IPS-20b (cell line): ENCODE measurements around the gene C11orf91.
A peak's percentile ranks its signal among the peaks of the same experiment; 100 is the strongest.

Source experiments
- H3K27ac ChIP-seq: one replicate; pipeline ENCODE4 v1.5.1; 2013; ENCODE audit warnings: low read length
- H3K27me3 ChIP-seq: 2 replicates; pipeline ENCODE4 v1.6.1; 2013; ENCODE audit warnings: mild to moderate bottlenecking, low read length, inconsistent platforms; ENCODE audit not compliant: insufficient read depth
- H3K36me3 ChIP-seq: 2 replicates; pipeline ENCODE4 v1.6.1; 2013; ENCODE audit warnings: low read depth, mild to moderate bottlenecking, inconsistent platforms, low read length, moderate library complexity; ENCODE audit not compliant: insufficient read depth
- H3K4me1 ChIP-seq: 2 replicates; pipeline ENCODE4 v1.6.1; 2013; ENCODE audit warnings: mild to moderate bottlenecking, control low read depth, inconsistent platforms, low read length, moderate library complexity; ENCODE audit not compliant: insufficient read depth
- H3K4me3 ChIP-seq: 2 replicates; pipeline ENCODE4 v1.5.1; 2013; ENCODE audit warnings: mild to moderate bottlenecking, low read length, inconsistent platforms
- H3K9ac ChIP-seq: 2 replicates; pipeline ENCODE4 v1.6.1; 2013; ENCODE audit warnings: low read depth, mild to moderate bottlenecking, inconsistent platforms, low read length, moderate library complexity
- H3K9me3 ChIP-seq: 2 replicates; pipeline ENCODE4 v1.6.1; 2013; ENCODE audit warnings: mild to moderate bottlenecking, low read depth, low read length, inconsistent platforms; ENCODE audit not compliant: insufficient read depth

C11orf91 gene

GRCh38 chr11:33700502-33701271, at the start of gene C11orf91:
C11orf91 (minus strand) TSS chr11:33700826; CDS start chr11:33700740, 86 bp downstream.
- Histone ChIP-seq H3K9ac (peak within 1 kb of the TSS; percentile 62; the same call in 1 of the 2 replicates), H3K27ac (no peak within 1 kb of the TSS)

DNA sequence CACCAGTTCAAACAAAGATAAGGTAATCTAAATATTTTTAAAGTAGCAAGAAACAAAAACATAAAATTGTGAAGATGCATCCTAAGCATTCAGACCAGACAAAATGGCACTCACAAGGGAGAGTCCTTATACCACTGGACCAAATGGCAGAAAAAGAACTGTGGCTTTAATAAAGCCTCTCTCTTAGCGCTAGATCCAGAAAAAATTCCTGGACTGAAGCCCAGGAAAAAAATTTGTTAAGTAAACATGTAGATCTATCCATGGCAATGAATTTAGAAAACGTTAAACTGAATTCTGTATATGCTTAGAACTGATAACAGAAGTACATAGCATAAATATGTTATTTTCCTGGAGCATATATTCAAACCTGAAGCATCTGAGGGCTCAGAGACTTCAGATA, 47.4 kb upstream of the C11orf91 start:
- peaks cover 16% of the 10 kb centered on the region for H3K36me3 ChIP-seq
- no peak overlapping the region for H3K9ac ChIP-seq
- H3K27ac ChIP-seq = no peak overlapping the region
- H3K27me3 ChIP-seq = no peaks in the 10 kb centered on the region
- H3K4me3 ChIP-seq = no peak overlapping the region
- no peaks in the 10 kb centered on the region for H3K9me3 ChIP-seq
- no peaks in the 10 kb centered on the region for H3K4me1 ChIP-seq

More at GRCh38 chr11:33700502-33701271, at the start of gene C11orf91:
- H3K4me3 ChIP-seq = peak within 1 kb of the TSS; percentile 69
- peaks cover 2% of the 10 kb centered on the region; the same call in 1 of the 2 replicates for H3K4me1 ChIP-seq
- no peaks in the 10 kb centered on the region for H3K36me3 ChIP-seq
- H3K27me3 ChIP-seq = peaks cover 11% of the 10 kb centered on the region
- H3K9me3 ChIP-seq = no peaks in the 10 kb centered on the region

- no peak overlapping the region for H3K9ac ChIP-seq
- H3K27me3 ChIP-seq = no peaks in the 10 kb centered on the region; the same call in 1 of the 2 replicates
- H3K4me1 ChIP-seq = no peaks in the 10 kb centered on the region
- peaks cover 11% of the 10 kb centered on the region; the same call in 1 of the 2 replicates for H3K36me3 ChIP-seq
- no peaks in the 10 kb centered on the region for H3K9me3 ChIP-seq
- H3K4me3 ChIP-seq = no peak overlapping the region
- no peak overlapping the region for H3K27ac ChIP-seq
These were observed 42.7 kb upstream of the C11orf91 start for GRCh38 chr11:33743291-33743690.

GRCh38 chr11:33742249-33742851, 41.7 kb upstream of the C11orf91 start:
- Histone ChIP-seq H3K4me1 (no peaks in the 10 kb centered on the region), H3K9ac (no peak overlapping the region)

GRCh38 chr11:33741806-33742205, 41.2 kb upstream of the C11orf91 start:
- H3K4me3 ChIP-seq = no peak overlapping the region

More at GRCh38 chr11:33742249-33742851, 41.7 kb upstream of the C11orf91 start:
- Histone ChIP-seq H3K27ac (no peak overlapping the region), H3K4me3 (no peak overlapping the region), H3K27me3 (no peaks in the 10 kb centered on the region; the same call in 1 of the 2 replicates), H3K9me3 (no peaks in the 10 kb centered on the region), H3K36me3 (peaks cover 11% of the 10 kb centered on the region; the same call in 1 of the 2 replicates)

DNA sequence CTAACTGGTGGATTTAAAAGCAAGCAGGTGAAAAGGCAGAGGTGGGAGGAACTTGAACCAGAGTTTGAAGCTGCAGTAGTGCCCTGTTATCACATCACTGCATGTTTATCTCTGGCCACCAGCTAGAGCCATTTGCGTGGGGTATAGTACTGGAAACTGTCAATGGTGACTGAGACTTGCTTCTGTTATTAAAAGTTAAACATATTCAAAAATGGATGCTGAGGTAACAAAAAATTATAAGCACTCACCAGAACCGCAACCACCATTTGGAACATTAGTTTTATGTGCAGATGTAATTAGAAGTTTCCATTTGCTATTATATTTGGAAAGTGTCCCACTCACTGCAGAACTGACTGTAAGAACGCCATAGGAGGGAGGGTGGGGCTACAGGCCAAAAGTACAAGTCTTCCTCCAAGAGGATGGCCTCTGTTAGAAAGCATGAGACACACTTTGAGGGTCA, 36.8 kb upstream of the C11orf91 start:
- H3K4me1 ChIP-seq = 0 out of 2 replicates have a peak, but pooled peaks cover 3% of the 10 kb centered on the region
- no peaks in the 10 kb centered on the region for H3K9me3 ChIP-seq
- H3K4me3 ChIP-seq = peak overlapping the region; percentile 73; the same call in 1 of the 2 replicates
- H3K27ac ChIP-seq = no peak overlapping the region
- H3K9ac ChIP-seq = no peak overlapping the region
- H3K36me3 ChIP-seq = peaks cover 8% of the 10 kb centered on the region; the same call in 1 of the 2 replicates
- peaks cover 13% of the 10 kb centered on the region for H3K27me3 ChIP-seq

More at GRCh38 chr11:33741806-33742205, 41.2 kb upstream of the C11orf91 start:
- H3K27ac ChIP-seq = no peak overlapping the region
- no peak overlapping the region for H3K9ac ChIP-seq
- H3K27me3 ChIP-seq = no peaks in the 10 kb centered on the region; the same call in 1 of the 2 replicates
- H3K36me3 ChIP-seq = peaks cover 7% of the 10 kb centered on the region; the same call in 1 of the 2 replicates
- H3K4me1 ChIP-seq = no peaks in the 10 kb centered on the region
- H3K9me3 ChIP-seq = no peaks in the 10 kb centered on the region

DNA sequence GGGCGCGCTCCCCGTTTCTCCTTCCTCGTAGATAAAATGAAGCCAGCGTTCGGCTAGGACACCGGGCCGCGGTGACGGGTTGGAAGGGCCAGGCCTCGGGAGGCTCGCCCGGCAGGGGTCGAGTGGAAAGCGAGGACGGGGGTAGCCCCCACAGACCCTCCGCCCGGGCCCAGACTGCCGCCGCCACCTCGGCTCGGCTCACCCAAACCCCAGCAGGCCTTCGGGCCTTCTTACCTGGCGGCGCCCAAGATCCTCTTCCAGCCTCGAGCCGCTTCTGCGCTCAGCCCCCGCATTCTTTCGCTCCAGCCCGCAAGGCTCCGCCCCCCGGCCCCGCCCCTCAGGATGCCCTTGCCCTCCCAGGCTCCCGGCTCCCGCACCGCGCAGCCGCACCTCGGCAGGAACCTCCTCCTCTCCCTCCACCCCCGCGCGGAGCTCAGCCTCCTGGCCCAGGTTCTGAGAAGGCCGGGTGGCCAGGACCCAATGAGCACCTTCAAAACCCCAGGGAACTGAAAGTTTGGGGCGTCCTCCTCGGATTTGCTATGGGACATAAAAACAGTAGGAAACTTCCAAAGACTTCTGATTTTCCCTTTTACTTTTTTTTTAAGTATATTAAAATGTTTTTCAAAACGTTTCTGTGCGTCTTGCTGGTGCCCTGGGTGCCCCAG, 35.7 kb upstream of the C11orf91 start, which contains the start of gene CD59:
CD59 (minus strand) TSS at position 276 of the 665 bp plus-strand sequence. CDS start 13,978 bp downstream, outside the sequence.
- peak within 1 kb of the TSS; percentile 65; the same call in 1 of the 2 replicates for H3K9ac ChIP-seq
- H3K36me3 ChIP-seq = peaks cover 9% of the 10 kb centered on the region; the same call in 1 of the 2 replicates
- H3K9me3 ChIP-seq = no peaks in the 10 kb centered on the region
- H3K27me3 ChIP-seq = peaks cover 13% of the 10 kb centered on the region
- H3K4me3 ChIP-seq = peak within 1 kb of the TSS; percentile 73
- H3K27ac ChIP-seq = no peak within 1 kb of the TSS
- 0 out of 2 replicates have a peak, but pooled peaks cover 3% of the 10 kb centered on the region for H3K4me1 ChIP-seq

DNA sequence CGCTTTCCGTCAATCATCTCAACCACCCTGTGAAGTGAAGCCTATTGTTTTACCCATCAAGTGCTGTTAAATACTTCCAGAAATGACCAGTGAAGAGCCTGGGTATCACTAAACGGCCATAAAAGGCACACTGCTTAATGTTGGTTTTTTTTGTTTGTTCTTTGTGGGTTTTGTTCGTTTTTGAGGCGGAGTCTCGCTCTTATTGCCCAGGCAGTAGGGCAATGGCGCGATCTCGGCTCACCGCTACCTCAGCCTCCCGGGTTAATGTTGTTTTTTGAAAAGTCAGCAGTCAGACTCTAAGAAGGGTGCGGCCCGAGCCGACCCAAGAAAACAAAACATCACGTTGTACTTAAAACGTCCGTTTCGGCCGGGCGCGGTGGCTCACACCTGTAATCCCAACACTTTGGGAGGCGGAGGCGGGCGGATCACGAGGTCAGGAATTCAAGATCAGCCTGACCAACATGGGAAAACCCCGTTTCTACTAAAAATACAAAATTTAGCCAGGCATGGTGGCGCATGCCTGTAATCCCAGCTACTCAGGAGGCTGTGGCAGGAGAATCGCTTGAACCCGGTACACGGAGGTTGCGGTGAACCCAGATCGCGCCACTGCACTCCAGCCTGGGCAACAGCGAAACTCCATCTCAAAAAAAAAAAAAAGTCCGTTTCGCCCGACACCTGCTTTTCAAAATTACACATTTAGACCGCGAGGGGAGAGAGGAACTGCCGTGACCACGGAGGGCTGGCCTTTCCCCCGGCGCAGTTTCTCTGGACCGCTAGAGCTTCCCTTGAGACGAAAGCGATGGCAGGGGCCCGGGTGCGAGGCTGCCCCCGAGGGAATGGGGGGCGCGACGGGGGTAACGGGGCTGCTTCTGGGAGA, 34.9 kb upstream of the C11orf91 start:
- Histone ChIP-seq H3K27me3 (peaks cover 13% of the 10 kb centered on the region), H3K27ac (no peak overlapping the region), H3K4me1 (0 out of 2 replicates have a peak, but pooled peaks cover 3% of the 10 kb centered on the region), H3K9me3 (no peaks in the 10 kb centered on the region), H3K36me3 (peaks cover 9% of the 10 kb centered on the region; the same call in 1 of the 2 replicates), H3K4me3 (peak overlapping the region; percentile 73), H3K9ac (peak overlapping the region; percentile 65; the same call in 1 of the 2 replicates)

GRCh38 chr11:33734441-33735270, 34.0 kb upstream of the C11orf91 start:
- H3K9ac ChIP-seq = peak overlapping the region; percentile 65; the same call in 1 of the 2 replicates

DNA sequence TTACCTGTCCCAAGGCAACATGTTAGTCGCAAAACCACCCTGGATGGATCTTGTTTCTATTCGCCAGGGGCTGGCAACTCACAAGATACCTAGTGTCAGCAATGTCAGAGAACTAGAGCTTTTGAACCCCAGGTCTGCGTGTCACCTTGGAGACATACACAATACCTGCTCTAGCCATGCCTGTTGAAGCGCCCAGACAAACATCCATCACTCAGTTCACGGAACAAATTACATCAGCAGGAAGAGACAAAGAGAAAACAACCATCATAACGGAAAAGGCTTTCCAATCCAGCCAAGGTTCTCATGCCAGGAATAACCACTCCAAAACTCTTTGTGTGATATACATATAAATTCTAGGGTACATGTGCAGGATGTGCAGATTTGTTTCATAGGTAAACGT, 33.4 kb upstream of the C11orf91 start:
- Histone ChIP-seq H3K27ac (no peak overlapping the region), H3K4me1 (0 out of 2 replicates have a peak, but pooled peaks cover 3% of the 10 kb centered on the region), H3K27me3 (peaks cover 13% of the 10 kb centered on the region), H3K9me3 (no peaks in the 10 kb centered on the region), H3K36me3 (peaks cover 9% of the 10 kb centered on the region; the same call in 1 of the 2 replicates), H3K9ac (no peak overlapping the region), H3K4me3 (no peak overlapping the region)

More at GRCh38 chr11:33734441-33735270, 34.0 kb upstream of the C11orf91 start:
- peak overlapping the region; percentile 73 for H3K4me3 ChIP-seq
- peaks cover 13% of the 10 kb centered on the region for H3K27me3 ChIP-seq
- H3K9me3 ChIP-seq = no peaks in the 10 kb centered on the region
- peaks cover 9% of the 10 kb centered on the region; the same call in 1 of the 2 replicates for H3K36me3 ChIP-seq
- no peak overlapping the region for H3K27ac ChIP-seq
- 0 out of 2 replicates have a peak, but pooled peaks cover 3% of the 10 kb centered on the region for H3K4me1 ChIP-seq
